HG03066 (cell line): Measurements from ENCODE around the gene IMPA2.
"Not testable (repeated sequence)": the region's sequence is repeated elsewhere in the genome, so short reads cannot be mapped to it uniquely, and the experiment has no call there.

Experiments
- ATAC-seq: cut with Tn5 transposase; IDR thresholded peaks from one replicate; pipeline ENCODE4 v1.9.1; 2021; ENCODE audit warnings: low read depth; ENCODE audit not compliant: unreplicated experiment

Gene IMPA2

GRCh38 chr18:11981192-11981542 lies at the start of gene IMPA2:
IMPA2 (plus strand) TSS chr18:11981507; CDS start chr18:11981670, 163 bp downstream.
- peak; percentile 42 for ATAC-seq

GRCh38 chr18:11932393-11932792 lies 48.9 kb upstream of the IMPA2 start:
- no peak for ATAC-seq

GRCh38 chr18:11937874-11938478 lies 43.3 kb upstream of the IMPA2 start:
- peak; percentile 65 for ATAC-seq

GRCh38 chr18:11940956-11941355 lies 40.4 kb upstream of the IMPA2 start:
- ATAC-seq = no peak

DNA sequence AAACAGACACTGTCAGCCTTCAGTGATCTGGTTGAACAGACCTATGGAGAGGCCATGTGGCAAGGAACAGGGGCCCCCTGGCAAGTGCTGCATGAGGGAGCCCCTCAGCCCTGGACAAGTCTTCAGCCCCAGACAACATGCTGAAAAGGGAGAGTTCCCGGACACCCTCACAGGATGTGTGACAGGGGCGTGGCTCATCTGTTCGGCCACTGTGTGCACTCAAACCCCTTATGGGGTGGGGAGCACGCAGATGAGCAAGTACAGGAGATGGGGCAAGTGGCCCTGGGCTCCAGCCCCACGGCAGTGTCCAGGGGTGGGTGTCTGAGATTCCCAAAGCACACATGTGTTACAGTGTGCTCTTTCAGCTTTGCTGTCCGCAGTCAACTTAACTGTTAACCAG lies 37.8 kb upstream of the IMPA2 start:
- no peak for ATAC-seq

DNA sequence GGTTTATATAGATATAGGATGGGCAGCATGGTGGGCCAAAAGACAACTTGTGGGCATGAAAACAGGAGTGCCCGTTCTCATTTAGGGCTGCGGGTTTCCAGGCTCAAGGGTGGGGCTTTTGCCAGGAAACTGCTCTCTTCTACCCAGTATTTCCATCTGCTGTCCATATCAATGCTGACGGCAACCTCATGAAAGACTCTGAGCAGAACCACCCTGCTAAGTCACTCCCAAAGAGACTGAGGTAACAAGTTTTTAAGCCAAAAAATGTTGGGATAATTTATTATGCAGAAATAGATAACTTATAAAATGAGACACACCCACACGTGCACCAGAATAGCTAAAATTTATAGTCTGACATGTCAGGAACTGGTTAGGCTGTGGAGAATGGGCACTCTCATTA lies 37.1 kb upstream of the IMPA2 start:
- no peak for ATAC-seq

GRCh38 chr18:11944786-11945185 lies 36.5 kb upstream of the IMPA2 start:
- no peak for ATAC-seq

- not testable (repeated sequence) for ATAC-seq
Observed at GRCh38 chr18:11945834-11946659, 35.3 kb upstream of the IMPA2 start.

DNA sequence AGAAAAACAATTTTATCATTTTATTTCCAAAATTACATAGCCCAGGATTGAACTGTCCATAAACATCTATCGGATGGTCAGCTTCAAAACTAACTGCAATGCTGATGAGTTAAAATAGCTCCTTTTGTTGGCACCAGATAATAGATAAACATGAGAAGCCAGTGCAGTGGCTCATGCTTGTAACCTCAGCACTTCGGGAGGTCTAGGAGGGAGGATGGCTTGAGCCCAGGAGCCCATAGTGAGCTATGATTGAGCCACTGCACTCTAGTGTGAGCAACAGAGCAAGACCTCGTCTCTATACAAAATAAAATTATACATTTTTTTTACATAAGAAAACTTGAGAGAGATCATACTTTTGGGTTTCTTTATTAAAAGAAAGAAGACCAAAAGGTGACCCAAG lies 34.6 kb upstream of the IMPA2 start:
- no peak for ATAC-seq

- ATAC-seq = peak; percentile 90
Observed at GRCh38 chr18:11947214-11948191, 33.8 kb upstream of the IMPA2 start.

- no peak for ATAC-seq
Observed at GRCh38 chr18:11948852-11949523, 32.3 kb upstream of the IMPA2 start.

GRCh38 chr18:11950824-11951223 lies 30.5 kb upstream of the IMPA2 start:
- no peak for ATAC-seq

GRCh38 chr18:11951390-11951851 lies 29.9 kb upstream of the IMPA2 start:
- no peak for ATAC-seq

DNA sequence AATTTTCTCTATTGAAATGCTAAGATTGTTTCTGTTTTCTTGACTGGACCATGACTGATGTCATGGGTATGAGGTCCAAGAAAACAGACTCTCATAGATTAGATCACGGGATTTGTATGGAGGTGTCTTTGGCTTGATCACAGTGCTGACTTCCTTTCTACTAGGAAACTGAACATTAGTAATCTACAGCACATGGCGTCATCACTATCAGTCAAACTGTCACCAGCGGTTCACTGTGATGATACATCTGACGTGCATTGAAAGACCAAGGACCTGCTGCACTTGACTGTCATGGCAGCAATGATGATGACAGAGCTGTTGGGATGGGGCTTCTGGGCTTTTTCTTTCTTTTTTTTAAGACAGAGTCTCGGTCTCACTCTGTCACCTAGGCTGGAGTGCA lies 28.2 kb upstream of the IMPA2 start:
- ATAC-seq = no peak

DNA sequence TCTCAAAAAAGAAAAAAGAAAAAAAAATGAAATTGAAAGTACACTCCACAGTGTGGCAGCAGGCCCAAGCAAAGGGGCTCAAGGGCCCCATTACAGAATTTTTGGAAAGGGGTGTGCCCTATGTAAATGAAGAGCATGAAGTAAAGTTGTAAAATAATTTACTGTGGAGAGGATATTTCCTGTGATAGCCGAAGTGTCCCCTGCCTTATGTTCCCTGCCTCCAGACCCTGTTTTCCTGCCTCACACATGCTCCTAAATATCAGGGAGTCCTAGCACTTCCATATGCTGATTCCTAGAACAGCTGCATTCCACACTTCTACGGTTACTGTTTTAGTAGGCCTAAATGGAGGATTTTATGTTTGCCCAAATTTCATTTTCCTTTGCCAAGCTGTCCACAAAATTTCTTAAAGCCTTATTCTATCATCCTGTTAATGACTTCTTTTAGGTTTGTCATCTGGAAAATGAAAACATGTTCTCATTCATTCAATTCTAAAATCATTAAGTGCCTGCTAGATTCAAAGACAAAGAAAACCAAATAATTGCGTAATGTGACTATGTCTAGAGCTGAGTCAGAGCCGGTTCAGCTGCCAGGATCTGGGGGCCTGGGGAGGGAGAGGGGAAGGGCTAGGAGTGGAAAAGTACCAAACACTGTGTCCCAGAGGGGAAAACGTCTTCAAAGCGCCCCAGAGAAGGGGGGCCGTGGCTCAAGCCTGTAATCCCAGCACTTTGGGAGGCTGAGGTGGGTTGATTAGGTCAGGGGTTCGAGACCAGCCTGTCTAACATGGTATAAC lies 25.9 kb upstream of the IMPA2 start:
- no peak for ATAC-seq

GRCh38 chr18:11956371-11957308 lies 24.7 kb upstream of the IMPA2 start:
- ATAC-seq = no peak

DNA sequence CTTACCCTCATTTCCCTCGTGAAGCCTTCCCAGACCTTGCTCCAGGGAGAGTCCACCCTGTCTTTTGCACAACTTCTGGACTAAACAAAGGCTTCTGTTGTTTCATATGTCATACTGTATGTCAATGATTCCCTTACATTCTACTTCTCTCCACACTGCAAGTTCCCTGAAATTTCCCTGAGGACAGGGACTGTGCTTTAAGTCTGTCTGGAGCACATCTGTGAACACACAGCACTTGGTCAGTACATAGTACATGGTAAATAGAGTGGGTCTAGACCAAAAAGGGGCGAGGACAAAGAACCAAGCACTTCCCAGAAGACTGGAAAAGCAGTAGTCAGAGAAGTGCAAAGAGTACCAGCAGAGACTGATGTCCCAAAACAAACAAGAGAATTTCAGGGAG lies 23.7 kb upstream of the IMPA2 start:
- ATAC-seq = no peak

GRCh38 chr18:11959651-11960050 lies 21.7 kb upstream of the IMPA2 start:
- not testable (repeated sequence) for ATAC-seq
